Kidney glomerular epithelial cell (primary cell): ENCODE results near the gene MRGPRG.

Source experiments
- DNase-seq: peaks from one replicate; lab custom pipeline; 2025; lab: John Stamatoyannopoulos, UW

The MRGPRG gene

DNA sequence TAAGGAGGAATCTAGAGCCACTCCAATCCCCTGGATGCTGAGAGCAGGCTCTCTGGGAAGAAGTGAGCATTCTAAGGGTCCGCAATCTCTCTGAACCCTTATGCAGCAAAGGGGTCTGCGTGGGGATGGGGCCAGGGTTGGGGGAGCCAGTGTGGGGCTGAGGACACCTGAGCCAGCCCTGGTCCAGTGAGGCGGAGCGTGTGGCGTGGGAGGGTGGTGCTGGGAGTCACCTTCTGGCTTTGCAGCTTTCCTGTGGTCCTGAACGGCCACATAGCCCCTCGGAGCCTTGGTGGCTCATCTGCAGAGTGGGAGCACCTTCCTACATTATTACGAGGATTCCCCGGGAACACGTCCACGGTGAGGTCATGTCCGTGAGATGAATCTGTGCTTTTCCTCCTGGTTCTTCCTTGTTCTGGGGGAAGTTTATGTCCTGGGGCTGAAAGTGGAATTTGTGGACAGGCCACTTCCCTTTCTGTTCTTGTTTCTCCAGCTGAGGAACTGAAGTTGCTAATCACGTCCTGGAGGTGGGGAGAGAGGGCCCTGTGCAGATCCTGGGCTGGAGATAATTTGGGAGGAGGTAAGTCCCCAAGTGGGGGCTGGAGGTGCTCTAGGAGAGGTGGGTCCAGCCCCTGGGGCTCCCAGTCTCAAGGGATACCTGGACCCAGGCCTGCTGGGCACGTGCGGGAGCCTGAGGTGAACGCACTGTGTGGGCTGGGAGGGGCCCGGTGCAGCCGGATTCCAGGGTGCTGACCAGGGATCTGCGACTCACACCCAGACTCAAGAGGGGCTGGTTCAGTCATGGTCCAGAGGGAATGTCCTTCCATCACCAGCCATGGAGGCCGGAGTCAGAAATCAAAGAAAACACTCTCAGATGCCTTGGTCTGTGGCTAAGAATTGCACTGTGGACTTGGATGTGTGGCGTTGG is 7.5 kb upstream of the MRGPRG start:
- DNase-seq, result no peak

DNA sequence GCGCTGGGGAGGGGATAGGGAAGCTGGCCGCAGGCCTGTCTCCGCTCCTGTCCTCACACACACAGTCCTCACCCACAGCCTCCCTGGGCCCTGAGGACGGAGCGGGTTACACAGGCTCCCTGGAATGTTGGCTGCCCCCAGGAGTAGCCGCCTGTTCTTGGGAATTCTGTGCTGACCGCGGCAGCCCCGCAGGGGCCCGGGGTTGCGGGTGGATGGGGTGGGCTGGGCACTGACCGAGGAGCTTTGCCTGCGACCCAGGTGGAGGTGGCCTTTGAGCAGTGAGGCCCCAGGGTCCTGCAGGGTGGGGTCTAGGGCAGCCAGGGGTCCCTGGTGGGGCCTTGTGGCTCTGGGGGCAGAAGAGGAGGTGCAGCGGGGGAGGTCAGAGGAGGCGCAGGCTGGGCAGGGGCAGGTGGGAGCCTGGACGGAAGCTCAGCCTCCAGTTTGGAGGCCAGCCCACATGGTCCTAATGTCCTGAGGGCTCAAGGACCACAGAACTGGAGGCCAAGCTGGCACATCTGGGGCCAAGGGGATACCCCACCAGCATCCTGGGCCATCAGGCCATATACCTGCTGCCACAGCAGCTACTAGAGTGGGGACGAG is 6.6 kb upstream of the MRGPRG start:
- no peak for DNase-seq

DNA sequence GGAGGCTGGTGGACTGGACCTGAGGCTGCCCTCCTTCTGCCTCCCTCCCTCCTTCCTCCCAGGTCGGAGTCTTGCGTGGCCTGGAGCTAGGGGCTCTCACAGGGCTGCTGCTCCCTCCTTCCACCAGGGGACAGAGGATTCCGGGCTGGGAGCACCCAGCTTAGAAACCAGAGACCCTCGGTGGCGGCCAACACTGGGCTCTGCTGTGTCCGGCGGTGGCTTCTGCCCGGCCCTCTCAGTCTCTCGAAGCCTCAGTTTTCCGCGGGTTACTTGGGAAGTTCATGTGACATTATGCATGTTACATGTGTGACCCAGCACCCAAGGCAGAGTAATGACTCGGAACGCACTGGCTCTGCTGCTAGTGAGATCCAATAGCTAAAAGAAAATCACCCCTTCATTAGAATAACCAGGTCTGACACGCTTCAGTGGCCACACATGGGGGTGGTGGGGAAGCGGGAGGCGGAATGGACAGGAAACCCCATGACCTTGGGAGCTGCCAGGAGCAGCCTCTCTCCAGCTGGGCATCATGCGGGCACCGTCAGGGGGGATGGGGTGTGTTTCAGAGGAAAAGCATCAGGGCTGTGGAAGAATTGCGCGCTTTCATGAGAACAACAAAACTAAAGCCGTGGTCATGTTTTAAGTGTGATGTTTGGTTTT is 5.9 kb upstream of the MRGPRG start:
- no peak for DNase-seq

DNA sequence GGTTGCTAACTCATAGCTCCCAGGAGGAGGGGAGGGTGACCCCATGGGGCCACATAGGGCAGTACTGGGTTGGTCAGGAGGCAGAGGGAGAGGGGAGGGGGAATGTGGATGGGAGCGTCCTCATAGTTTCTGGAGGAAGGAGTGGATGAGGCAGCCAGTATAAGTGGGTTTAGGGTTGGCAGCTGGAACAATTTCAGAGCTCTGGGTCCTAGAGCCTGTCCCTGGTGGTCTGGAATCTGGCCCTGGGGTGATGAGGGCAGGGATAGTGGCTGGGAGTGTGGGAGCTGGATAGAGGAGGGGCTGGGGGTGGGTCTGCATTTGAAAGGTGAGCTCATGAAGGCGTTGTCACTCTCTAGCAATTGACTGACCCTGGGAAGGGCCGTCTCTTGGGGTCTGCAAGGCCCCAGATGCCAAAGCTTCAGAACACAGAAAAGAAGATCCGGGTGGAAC is 5.3 kb upstream of the MRGPRG start:
- DNase-seq, result no peak

DNA sequence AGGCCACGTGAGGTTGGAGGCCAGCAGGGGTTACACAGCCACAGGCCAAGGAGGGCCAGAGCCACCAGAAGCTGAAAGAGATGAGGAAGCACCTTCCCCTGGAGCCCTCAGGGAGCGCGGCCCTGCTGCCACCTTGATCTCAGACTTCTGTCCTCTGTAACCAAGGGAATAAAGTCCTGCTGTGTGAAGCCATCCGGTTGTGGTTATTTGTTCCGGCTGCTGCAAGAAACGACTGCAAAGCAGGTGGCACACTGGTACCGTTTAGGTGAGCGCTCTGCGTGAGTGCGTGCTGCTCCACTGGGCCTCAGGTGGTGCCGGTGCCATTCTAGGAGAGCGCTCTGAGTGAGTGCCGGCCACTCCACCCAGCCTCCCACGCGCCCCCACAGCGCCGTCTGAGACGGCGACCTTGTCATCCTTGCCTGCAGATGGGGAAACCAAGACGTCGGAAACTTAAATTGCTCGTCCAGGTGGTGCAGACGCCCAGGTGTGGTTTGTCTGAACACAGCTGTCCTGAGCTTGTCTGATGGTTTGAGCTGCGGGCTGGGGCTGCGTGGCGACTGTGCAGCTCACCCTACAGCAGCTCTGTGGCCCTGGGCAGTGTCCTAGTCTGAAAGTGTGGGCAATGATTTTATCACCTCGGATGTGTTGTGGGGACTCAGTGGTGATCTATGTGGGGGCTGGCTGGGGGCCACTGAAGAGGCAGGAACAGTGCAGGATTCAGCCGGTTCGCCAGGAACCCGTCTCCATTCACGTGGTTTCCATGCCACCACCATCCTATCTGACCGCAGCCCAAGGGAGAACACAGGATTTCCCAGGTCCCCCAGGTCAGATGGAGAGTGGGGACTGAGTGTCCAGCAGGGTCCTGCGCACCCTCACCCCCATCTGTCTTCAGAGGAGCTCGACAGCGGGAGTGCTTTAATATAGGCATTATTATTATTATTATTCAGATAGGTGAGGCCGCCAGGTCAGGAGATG is 4.6 kb upstream of the MRGPRG start:
- no peak for DNase-seq

DNA sequence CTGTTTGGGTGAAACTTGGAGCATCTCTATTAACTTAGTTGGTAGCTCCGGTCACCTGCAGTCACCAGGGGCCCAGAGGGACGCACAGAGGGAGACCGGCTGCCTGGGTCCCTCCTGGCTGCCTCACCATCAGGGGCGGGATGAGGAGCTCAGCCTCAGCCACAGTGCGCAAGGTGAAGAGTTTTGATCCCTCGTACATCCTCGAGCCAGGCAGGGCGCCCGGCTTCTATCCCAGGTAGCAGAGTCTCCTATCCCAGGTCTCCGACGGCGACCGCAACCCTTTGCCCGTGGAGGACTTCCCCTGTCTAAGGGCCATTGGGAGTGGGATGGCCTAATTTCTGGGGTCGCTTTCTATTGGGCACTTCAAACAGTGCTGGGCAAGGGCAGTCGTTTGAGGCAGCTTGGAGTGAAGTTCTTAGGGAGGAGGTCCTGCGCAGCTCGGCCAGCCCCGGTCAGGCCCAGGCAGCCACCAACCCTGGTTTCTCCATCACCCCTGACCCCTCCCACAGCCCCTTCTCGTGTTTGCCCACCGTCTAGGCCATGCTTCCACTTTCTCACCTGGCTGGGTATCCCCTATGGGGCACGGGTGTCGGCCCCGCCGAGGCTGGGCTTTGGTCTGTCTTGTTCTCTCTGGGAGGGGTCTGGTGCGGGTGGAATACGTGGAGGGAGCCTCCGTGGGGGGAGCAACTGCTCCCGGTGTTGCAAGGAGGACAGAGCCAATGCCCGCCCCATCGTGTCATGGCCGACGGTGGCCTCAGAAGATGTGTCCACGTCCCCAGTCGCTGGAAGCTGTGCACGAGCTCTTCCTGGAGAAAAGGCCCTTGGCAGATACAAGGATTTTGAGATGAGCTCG is 3.6 kb upstream of the MRGPRG start:
- DNase-seq, result no peak

DNA sequence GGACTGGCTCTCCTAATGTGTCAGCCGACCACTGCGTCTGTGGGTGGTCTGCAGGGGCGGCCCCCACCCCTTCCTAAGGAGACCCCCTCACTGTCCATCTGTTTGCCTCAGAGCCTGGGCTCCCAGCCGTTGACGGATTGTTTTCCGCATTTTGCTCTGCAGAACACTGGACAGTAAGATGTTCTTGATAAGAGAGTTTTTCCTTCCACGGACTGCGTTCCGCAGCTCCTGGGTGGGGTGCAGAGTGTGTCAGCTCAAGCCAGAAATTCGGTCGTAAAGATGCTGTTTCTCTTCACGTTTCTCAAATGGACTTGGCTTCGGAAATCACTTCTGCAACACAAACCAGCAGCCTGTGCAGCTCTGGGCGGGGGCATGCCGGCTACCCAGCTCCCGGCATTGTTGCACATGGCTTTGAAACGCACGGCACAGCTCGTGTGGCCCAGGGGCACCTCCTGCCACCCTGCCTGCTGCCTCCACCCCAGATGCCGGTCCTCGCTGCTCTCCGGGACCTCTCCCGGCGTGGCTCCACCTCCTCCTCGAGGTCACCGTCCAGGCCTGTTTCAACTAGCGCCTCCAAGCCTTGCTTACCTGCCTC is 2.9 kb upstream of the MRGPRG start:
- no peak for DNase-seq

DNA sequence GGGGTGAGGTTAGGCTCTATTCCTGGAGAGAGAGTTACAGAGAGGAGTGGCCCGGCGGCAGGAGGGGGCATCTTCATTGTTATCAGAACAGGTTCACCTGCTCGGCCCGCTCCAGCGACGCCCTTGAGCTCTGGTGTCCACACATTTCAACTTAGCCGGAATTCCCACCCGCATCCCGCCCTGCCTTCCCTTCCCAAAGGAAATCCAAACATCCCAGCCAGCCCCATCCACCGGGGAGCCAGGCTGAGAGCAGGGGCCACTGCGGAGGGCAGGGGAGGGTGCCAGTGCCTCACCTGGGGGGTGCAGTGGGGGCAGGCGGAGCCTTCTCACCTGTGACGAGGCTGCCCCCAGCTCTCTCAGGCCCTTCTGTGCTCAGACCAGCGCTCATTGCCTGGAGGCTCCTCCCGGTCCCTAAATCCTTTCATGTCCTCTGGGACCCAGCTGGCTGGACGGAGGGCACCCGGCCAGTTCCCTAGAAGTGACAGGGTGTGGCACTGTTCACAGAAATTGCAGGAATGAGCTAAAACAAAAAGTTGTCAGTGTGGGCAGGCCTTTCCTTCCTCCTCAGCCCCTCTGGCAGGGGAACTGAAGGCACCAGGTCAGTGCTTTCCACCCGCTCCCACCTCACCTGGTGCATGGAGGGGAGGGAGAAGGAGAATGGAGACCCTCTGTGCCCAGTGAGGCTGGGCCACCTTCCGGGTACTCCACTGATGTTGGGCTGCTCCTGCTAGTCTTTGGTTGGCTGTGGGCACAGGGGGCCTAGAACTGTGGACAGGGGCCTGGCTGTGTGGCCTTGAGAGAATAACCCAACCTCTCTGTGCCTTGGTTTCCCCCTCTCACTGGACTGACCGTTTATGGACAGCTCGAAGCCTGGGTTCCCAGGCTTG is 2.2 kb upstream of the MRGPRG start:
- no peak for DNase-seq

DNA sequence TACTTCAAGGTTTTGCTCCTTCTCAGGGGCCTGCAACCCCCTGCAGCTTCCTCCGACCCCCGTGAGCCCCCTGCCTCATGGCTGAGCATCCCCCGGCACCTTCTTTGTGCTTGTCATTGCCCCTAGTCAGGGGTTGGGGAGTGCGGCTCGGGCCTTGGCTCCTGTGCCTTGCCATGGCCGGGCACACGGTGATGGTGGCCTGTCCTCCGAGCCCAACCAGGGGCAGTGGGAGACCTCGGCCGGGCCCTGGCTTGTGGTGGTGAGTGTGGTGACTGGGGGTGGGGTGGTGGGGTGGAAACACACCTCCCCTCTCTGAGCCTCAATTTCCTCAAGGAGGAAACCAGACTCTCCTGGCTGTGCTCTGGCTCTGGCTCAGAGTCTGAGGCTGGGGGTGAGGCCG is 1.5 kb upstream of the MRGPRG start:
- DNase-seq, result no peak

DNA sequence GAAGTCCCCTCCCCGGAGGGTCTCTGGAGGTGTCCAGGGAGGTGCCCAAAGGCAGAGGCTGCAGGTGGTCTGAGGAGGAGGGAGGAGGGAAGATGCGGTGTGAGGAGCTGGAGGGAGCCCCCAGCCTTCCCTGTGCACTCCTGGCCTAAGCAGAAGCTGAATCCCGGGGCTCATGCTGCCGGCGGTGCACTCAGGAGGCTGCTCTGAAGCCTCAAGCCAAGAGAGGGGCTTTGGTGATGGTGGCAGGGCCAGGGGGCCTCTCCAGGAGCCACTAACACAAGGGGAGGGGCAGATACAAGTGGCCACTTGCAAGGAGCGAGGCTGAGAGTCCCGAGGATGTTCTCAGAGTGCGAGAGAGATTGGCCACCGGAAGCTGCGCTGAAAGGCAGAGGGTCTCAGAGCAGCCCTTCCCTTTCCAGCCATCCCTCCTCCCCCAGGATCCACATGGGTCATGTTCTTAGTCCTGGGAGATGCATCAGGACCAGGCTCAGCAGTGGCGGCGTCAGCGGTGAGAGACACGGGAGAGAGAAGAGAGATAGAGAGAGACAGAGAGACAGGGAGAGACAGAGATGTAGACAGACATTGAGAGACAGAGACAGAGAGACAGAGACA is 774 bp upstream of the MRGPRG start:
- DNase-seq, result no peak

DNA sequence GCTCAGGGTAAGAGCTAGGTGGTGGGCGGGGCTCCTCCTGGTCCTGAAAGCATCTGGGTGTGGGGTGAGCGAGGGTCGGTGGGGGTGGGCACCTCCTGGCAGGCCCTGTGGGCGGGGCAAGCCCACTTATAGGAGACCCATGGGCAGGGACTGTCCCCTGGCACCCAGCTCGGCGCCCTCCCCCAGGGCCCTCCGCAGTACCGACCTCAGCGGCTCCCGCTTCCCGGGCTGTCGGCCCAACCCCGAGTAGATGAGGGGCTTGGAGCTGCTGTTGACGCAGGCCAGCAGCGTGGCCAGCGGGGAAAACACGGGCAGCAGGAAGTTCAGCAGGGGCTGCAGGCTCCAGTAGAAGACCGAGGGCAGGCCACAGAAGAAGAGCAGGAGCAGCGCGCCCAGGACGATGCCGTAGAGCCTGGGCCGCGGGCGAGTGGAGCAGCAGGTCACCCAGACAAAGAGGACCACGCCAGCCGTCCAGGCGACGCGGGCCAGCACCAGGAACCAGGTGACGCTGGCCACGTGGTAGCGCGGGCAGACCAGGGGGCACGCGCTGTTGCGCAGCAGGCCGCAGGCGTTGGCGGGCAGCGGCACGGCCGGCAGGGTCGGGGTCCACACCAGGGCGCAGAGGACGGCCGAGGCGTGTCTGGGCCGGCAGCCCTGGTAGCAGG is 663 bp downstream of the MRGPRG start:
- no peak for DNase-seq

DNA sequence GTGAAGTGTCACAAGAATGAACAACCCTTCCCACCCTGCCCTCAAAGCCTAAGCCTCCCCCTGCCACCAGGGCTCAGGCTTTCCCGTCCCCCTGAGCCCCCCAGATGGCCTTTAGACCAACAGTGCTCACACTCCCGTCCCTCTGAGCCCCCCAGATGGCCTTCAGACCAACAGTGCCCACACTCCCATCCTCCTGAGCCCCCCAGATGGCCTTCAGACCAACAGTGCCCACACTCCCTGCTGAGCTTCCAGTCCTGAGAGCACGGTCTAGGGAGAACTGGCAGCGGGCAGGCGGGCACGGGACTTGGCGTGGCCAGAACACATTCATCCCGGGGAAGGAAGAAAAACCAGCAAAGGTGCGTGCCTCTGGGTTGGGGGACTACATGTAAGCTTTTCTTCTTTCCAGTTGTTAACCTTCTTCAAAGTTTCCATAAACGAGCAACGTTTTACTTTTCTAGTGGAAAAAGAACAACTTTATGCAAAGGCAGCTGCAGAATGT is 2.5 kb downstream of the MRGPRG start:
- no peak for DNase-seq

DNA sequence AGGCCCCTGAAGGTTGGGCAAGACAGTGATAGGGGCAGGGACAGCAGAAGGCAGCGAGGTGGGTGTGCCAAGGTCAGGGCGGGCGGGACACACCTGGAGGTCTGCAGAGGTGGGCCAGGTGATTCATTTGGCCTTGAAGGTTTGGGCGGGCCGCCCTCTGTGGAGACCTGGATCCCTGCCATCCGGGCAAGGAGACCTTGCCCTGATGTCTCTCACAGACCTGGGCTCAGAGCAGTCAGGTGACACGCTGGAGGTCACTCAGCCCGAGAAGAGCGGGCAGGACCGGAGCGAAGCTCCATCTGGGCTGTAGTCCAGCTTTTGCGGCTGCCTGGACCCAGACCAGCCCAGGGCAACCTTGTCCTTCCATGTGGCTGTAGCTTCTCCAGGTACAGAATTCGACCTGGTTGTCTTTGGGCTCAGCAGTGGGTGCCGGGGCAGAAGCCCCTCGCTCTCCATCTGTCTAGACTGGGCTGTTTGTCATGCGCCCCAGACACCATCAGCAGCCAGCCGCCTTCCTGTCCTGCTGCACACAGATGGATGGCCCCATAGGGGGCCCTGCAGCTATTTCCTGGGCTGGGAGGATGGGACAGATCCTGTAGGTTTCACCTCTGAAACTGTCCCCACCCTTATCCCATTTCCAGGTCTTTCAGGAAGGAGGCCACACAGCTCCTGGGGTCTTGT is 3.1 kb downstream of the MRGPRG start:
- no peak for DNase-seq

DNA sequence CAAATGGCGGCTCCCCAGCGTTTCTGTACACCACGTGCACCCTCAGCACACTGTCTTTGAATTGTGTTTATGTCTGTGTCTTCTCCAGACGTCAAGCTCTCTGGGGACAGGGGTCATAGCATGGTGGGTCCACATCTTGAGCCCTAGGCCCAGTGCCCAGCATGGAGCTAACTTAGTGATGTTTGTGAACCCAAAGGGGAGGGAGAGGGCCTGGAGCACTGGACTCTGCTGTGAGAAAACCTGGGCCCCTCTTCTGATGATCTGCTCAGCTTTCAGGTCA is 4.3 kb downstream of the MRGPRG start:
- DNase-seq, result no peak

DNA sequence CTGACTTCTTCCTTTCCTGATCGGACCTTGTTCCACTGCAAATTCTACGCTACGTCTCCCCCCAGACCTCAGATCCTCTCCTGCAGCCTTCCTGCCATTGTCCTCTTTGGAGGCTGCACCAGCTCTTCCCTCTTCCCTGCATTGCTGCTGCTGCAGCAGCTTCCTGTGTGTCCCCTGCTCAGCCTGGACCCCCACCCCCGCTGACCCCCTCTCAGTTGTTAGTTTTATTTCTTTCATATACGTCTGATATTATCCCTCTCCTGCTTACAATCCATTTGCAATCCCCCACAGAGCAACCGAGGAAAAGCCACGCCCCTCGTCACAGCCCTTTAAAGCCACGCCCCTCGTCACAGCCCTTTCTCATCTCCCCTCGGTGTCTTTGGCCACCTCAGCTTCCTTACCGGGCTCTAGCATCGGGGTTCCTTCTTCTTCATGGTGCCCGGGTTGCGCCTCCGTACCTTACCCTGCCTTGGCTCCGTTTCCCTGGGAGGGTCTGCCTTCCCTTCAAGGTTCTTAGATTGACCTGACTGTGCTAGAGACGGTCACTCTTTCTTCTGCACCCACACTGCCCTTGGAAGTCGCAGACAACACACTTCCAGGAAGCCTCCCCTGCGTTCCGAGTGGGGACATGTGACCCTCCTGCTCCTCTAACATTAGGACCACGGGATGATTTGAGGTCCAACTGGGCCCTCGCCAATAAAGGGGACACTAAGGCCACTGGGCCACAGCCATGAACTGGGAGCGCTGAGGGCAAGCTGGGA is 4.8 kb downstream of the MRGPRG start:
- DNase-seq, result no peak

DNA sequence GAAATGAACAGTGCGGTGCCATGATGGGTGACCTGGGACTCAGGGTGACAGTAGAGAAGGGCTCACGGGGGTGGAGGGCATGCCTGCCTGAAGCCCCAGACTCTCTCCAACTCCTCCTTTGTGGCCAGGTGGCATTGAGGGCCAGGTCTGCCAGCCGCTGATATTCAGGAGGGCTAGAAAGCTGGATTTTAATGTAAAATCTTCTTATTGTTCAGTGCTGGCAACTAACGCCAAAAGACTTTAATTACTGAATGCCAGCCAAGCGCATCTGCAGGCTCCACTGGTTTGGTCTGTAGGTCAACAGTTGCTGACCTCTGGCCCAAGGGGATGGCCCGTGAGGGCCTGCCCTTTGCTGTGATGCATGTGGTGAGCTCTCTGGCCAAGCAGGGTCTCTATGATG is 10.3 kb downstream of the MRGPRG start:
- DNase-seq, result no peak

DNA sequence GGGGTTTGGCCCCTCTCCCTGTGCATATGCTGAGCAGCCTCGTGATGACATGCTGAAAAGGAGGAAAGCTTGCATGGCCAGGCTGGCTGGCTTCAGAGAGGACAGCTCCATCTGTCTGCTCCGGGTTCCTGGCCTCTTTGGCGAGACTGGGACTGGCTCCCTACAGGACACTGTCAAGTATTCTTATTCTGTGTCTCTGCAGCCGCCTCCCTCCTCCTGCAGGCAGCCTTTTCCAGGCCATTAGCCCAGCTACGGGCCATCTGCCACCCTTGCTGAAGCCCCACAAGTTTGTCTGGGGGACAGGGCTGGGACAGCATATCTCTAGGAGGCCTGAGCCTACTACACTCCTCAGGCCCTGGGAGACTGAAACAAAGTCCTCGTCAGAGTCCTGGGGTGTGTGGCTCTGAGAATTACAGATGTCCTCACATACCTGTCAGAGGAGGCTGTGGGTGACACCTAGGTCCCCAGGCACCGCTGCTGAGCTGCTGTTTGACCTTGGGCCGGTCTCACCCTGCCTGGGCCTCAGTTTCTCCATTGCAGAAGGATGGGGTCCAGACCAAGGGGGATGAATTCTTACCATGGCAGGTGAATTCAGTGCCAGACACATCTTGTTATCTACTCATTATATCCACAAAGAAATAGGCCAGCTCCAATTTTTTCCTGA is 11.0 kb downstream of the MRGPRG start:
- no peak for DNase-seq
